Measurements from ENCODE around the gene DEAF1. TPM values are rescaled to one million over a fixed set of nuclear protein-coding genes. Genes with fewer than 3 reads are reported as not detected.

Gene DEAF1
- total RNA-seq, 1 experiment from 2014 or later, result 30.3 TPM

DNA sequence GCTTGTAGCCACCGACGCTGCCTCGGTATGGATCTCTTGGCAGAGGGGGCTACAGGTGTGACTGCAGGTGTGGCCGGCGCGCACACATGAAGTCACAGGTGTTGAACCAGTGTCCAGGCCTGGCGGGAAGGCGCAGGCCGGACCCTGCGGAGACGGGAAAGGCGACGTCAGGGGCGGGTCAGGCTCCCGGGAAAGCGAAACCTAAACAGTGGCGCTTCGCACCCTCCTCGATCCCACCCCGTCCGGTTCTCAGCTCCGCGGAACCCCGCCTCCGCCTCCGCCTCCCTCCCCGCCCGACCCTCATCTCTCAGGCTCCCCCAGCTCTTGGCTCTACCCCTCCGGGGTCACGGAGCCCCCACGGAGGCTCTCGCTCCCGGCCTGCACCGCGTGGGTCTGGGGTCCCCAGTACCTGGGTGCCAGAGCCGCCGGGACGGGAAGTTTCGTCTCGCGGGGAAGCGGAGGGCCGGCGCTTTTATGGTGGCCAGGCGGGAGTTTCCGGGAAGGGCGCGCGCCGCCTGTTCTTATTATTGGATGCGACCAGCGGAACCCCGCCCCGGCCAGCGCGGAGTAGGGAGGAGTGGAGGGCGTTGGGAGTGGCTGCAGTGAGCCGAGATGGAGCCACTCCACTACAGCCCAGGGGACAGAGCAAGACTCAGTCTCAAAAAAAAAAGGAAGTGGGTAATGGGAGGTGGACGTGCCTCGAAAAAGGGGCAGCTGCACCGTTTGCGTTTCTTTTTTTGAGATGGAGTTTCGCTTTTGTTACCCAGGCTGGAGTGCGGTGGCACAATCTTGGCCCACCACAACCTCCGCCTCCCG is 79.3 kb downstream of the DEAF1 start, which contains the start of gene IRF7:
Gene IRF7, minus strand, starts transcription at position 447 of the 816 bp plus-strand sequence. CDS start 586 bp downstream, outside the sequence.
- peak; percentile 79 for DNase-seq (ENCODE audit: extremely low read depth, low read depth)

DNA sequence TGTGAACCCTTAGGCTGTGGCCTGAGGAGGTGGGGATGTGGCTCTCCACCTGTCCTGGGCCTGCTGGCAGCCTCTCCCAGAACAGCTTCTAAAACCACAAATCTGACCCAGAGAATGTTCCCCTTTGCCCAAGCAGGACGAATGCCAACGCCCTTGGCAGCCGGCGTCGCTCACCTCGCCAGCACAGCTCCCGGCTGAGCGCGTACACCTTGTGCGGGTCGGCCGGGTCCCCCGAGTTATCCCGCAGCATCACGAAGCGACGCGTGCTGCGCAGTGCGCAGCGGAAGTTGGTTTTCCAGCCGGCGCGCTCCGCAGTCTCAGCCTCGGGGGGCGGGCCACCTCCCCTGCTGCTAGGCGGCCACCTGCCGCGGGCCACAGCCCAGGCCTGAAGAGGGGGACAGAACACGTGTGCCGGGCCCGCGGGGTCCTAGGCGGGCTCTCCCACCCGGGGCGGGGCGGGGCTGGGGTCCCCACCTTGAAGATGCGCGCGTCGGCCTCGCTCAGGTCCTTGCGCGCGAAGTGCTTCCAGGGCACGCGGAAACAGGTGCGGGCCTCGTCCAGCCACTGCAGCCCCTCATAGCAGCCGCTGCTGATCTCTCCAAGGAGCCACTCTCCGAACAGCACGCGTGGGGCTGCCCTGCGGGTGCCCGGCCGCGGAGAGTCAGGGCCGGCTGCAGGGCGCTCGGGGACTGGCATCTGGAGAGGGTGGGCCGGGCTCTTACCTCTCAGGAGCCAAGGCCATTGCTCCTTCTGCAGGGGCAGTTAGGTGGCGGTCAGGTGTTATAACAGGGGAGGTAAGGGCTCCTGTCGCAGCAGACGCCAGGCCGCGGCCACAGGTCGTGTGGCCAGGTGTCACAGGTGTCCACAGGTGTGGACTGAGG is 80.2 kb downstream of the DEAF1 start:
- no peak for DNase-seq (ENCODE audit: extremely low read depth, low read depth)

DNA sequence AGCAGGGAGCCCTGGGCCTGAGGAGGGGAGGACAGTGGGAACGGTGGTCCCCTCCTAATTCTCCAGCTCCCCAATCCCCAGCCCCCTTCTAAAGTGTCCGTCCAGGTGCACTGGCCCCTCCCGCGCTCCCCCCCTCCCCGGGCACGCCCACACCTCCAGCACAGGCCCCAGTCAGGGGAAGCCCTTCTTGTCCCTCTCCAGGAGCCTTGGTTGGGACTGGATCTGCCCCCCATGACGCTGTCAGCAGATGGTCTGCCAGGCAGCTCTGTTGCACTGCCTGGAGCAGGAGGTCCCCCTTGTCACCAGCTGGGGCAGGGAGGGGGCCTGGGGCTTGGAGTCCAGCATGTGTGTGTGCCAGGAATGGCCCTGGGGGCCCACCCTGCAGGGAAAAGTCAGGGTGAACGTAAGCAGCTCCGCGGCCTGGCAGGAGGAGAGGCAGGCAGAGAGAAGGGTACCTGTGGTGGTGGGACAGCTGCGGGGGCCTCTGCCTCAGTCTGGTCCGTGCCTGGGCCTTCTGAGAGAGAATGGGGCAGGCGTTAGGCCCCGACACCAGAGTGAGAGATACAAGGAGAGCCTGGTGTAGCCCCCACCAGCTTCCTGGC is 80.9 kb downstream of the DEAF1 start:
- DNase-seq (ENCODE audit: extremely low read depth, low read depth), result no peak

DNA sequence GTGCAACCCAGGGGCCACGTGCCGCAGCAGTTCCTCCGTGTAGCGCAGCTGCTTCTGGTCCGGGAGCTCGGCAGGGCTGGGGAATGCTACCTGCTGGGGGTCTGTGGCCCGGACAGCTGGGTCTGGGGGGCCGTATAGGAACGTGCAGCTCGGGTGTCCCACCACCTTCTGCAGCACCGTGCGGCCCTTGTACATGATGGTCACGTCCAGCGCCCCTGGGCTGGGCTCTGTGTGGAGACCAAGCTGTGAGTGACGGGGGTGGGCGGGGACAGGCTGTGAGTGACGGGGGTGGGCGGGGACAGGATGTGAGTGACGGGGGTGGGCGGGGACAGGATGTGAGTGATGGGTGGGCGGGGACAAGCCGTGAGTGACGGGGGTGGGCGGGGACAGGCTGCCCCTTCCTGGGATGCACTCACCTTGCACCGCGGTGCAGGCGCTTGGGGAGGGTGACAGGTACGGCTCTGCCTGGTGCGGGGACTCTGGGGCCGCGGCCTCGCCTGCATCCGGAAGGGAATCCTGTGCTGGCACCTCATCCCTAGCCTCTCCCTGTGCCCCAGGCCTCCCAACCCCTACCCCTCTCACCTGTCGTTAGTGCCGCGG is 81.6 kb downstream of the DEAF1 start:
- DNase-seq (ENCODE audit: extremely low read depth, low read depth), result no peak

DNA sequence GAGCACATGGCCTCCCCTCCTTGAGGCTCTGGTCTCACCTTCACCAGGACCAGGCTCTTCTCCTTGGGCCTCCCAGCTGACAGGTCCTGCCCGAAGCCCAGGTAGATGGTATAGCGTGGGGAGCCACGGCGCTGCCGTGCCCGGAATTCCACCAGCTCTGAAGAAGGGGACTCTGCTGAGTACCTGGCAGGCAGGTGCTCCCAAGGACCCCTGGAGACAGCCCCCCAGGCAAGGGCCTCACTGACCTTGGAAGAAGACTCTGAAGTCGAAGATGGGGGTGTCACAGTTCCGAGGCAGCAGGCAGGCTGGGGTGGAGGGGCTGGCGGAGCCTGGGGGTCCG is 82.1 kb downstream of the DEAF1 start:
- no peak for DNase-seq (ENCODE audit: extremely low read depth, low read depth)

DNA sequence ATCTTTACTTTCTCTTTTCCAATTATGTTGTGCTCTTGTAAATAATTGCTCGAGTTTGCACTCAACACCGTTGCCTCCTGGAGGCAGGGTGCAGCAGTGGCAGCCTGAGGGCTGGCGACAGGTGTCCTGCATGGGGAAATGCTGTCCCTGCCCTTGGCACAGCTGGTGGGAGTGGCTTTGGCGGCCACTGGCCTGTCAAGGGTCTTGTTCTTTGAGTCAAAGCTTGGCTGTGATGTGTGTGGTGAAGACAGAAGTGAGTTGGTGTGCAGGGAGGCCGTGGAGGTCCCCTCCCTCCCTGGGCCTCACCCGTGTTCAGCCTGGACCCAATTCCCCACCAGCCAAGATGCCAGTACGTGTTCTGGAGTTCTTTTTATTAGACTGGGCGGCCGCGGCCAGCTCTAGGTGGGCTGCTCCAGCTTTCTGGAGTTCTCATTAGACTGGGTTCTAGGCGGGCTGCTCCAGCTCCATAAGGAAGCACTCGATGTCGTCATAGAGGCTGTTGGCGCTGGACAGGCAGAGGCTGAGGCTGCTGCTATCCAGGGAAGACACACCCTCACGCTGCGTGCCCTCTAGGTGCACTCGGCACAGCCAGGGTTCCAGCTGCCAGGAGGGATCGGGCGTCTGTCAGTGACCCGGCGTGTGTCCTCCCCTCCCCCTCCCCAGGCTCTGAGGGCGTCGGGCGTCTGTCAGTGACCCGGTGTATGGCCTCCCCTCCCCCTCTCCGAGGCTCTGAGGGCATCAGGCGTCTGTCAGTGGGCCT is 82.6 kb downstream of the DEAF1 start:
- no peak for DNase-seq (ENCODE audit: extremely low read depth, low read depth)

DNA sequence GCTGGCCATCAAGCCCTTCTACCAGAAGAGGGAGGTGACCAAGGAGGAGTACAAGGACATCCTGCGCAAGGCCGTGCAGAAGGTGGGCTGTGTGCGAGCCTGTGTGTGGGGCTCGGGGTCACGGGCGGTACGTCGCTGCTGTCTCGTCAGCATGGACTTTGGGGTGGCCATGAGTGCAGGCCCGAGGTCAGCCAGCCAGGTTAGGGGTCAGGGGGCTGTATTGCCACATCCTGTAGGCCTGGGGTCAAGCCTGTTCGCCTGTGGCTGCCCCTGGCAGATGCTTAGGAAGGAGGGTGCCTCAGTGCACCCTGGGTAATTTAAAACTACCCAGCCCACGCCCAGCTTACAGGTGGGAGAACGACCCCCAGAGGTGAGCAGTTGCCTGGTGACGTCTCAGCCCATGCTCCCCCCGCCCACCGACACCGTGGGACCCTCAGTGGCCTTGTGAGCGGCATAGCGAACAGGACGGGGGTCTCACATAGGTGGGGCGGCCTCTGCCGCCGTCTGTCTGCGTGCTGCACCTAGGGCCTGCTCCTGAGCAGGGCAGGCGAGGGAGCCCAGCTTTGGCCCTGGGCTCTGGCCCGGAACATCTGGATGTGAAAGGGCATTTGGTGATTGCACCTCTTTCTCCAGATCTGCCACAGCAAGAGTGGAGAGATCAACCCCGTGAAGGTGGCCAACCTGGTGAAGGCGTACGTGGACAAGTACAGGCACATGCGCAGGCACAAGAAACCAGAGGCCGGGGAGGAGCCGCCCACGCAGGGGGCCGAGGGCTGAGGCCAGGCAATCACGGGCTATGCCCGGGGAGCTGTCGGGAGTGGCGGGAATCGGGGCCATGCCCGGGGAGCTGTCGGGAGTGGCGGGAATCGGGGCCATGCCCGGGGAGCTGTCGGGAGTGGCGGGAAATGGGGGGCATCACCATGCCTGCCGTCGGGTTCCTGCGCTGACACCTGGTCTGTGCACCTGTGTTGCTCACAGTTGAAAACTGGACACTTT is 83.7 kb downstream of the DEAF1 start:
- no peak for DNase-seq (ENCODE audit: extremely low read depth, low read depth)

DNA sequence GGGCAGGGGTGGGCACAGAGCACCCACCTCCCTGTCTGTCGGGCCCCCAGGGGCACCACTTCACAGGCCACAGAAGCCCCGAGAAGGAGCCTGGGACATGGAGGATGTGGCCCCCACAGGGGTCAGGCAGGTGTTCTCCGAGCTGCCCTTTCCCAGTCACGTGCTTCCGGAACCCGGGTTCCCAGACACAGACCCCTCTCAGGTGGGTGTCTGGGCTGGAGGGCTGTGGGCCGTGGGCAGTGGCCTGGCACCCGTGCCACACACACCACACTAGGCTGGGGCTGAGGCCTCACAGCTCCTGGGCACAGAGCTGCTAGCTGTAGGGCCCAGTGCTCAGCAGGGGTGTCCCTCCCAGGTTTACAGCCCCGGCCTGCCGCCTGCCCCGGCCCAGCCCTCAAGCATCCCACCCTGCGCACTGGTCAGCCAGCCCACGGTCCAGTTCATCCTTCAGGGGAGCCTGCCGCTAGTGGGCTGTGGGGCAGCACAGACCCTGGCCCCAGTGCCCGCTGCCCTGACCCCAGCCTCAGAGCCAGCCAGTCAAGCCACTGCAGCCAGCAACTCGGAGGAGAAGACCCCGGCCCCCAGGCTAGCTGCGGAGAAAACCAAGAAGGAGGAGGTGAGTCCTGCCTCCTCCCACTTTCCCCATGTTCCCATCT is 84.7 kb downstream of the DEAF1 start:
- no peak for DNase-seq (ENCODE audit: extremely low read depth, low read depth)

DNA sequence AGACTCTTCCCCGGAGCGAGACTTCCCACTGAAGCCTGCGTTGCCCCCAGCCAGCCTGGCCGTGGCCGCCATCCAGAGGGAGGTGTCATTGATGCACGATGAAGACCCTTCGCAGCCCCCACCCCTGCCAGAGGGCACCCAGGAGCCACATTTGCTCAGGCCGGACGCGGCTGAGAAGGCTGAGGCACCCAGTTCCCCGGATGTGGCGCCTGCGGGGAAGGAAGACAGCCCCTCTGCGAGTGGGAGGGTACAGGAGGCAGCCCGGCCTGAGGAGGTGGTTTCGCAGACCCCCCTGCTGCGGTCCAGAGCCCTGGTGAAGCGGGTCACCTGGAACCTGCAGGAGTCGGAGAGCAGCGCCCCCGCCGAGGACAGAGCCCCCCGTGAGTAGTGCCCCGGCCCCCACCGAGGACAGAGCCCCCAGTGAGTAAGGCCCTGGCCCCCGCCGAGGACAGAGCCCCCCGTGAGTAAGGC is 85.6 kb downstream of the DEAF1 start:
- DNase-seq (ENCODE audit: extremely low read depth, low read depth), result no peak

DNA sequence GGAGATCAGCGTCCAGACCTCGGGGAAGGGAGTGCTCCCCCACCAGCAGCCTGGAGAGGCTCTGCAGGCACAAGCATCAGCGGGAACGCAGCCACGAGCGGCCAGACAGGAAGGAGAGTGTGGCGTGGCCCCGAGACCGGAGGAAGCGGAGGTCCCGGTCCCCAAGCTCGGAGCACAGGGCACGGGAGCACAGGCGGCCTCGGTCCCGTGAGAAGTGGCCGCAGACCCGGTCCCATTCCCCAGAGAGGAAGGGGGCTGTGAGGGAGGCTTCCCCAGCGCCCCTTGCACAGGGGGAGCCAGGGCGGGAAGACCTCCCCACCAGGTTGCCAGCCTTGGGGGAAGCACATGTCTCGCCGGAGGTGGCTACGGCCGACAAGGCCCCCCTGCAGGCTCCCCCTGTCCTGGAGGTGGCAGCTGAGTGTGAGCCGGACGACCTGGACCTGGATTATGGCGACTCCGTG is 86.2 kb downstream of the DEAF1 start:
- DNase-seq (ENCODE audit: extremely low read depth, low read depth), result no peak

DNA sequence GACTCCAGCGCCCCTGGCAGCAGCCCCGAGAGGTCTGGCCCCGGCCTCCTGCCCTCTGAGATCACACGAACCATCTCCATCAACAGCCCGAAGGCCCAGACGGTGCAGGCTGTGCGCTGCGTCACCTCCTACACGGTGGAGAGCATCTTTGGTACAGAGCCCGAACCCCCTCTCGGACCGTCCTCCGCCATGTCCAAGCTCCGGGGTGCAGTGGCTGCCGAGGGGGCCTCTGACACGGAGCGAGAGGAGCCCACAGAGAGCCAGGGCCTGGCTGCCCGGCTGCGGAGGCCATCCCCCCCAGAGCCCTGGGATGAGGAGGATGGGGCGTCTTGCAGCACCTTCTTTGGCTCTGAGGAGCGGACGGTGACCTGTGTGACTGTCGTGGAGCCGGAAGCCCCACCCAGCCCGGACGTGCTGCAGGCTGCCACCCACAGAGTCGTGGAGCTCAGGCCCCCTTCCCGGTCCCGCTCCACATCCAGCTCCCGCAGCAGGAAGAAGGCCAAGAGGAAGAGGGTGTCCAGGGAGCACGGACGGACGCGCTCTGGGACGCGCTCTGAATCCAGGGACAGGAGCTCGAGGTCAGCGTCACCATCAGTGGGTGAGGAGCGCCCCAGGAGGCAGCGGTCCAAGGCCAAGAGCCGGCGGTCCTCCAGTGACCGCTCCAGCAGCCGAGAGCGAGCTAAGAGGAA is 86.9 kb downstream of the DEAF1 start:
- DNase-seq (ENCODE audit: extremely low read depth, low read depth), result no peak

DNA sequence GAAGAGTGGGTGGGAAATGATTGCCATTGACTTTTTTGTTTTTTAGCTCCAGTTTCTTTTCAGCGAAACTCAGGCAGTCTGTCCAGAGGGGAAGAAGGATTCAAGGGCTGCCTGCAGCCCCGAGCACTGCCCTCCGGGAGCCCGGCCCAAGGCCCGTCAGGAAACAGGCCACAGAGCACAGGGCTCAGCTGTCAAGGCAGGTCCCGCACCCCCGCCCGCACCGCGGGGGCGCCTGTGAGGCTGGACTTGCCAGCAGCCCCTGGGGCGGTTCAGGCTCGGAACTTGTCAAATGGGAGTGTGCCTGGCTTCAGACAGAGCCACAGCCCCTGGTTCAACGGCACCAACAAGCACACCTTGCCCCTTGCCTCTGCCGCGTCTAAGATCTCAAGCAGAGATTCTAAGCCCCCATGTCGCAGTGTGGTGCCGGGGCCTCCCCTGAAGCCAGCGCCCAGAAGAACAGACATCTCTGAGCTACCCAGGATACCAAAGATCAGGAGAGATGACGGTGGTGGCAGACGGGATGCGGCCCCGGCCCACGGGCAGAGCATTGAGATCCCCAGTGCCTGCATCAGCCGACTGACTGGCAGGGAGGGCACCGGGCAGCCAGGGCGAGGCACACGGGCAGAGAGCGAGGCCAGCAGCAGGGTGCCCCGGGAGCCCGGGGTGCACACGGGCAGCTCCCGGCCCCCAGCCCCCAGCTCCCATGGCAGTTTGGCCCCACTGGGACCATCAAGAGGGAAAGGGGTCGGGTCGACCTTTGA is 87.8 kb downstream of the DEAF1 start:
- no peak for DNase-seq (ENCODE audit: extremely low read depth, low read depth)

DNA sequence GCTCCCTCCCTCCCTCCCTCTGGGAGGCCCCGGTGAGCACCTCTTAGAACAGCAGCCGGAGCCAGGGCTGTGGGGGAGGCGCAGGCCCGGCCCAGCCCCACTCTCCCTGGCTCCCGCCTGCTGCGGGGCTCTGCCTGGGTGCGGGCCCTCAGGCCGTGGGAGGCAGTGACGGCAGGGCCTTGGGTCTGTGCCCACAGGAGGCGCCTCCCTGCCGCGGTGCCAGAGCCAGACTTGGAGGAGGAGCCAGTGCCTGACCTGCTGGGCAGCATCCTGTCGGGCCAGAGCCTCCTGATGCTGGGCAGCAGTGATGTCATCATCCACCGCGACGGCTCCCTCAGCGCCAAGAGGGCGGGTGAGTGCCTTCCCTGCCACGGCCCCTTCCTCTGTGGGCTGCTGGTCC is 88.8 kb downstream of the DEAF1 start:
- DNase-seq (ENCODE audit: extremely low read depth, low read depth), result no peak

DNA sequence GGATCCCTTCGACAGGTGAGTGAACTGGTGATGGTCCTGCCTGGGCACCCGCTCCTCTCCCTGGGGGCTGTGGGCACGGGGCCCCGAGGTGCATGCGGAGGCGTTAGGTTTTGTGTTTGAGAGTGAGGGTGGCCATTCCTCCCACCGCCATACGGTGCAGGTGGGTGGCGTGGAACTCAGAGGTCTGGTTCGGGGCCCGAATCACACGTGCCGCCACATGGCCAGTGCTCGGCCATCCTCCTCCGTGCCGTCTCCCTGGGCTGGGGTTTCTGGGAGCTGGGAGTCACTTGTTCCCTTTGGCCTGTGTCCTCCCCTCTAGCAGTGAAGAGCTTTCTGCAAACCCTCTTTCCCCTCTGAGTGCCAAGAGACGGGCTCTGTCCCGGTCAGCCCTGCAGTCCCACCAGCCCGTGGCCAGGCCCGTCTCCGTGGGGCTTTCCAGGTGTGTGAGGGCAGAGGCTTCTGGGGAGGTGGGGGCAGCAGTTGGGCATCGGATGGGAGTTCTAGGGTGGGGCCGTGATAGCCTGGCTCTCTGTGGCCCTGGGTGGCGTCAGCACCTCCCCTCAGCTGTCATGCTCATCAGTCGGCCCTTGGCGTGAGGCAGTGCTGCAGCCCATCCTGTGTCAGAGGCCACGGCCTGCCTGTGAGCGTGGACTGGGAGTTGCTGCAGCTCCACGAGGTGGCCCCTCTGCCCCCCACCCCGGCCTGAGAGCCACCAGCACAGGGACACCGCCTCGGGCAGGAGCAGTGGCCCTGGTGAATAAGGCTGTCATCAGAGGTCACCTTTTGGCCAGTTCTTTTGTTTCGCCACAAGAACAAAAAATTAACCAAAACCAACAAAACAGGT is 89.5 kb downstream of the DEAF1 start:
- DNase-seq (ENCODE audit: extremely low read depth, low read depth), result no peak

DNA sequence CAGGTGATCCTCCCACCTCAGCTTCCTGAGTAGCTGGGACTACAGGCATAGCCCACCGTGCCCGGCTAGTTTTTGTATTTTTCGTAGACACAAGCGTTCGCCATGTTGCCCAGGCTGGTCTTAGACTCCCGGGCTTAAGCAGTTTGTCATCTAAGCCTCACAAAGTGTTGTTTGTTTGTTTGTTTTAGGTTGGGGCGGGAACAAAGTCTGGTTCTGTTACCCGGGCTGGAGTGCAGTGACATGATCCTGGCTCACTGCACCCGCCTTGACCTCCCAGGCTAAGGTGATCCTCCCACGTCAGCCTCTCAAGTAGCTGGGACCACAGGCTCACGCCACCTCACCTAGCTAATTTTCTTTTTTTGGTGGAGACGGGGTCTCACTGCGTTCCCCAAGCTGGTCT is 91.9 kb downstream of the DEAF1 start:
- no peak for DNase-seq (ENCODE audit: extremely low read depth, low read depth)
